NCI-H2227 treated with DMSO at 0.1 percent for 48 hours (cell line): Measurements from ENCODE around the gene TASP1.
"Not testable (repeated sequence)": the region's sequence is repeated elsewhere in the genome, so short reads cannot be mapped to it uniquely, and the experiment has no call there.

Experiments
- DNase-seq: peaks from one replicate; lab custom pipeline; 2025; lab: John Stamatoyannopoulos, UW

Gene TASP1

DNA sequence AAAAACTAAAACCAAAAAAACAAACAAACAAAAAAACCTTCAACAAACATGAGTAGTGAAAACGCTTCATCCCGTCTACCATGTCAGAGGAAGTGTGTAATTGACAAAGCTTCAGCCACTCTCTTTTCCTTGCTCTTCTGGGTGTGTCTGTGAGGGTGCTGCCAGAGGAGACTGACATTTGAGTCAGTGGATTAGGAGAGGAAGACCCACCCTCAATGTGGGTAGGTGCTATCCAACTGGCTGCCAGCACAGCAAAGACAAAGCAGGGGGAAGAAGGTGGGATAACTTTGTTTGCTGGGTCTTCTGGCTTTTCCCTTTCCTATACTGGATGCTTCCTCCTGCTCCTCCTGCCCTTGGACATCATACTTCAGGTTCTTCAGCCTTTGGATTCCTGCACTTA lies 145.6 kb downstream of the TASP1 start:
- no peak for DNase-seq

- DNase-seq, result peak; percentile 5
Measured at GRCh38 chr20:13492001-13492481, 146.7 kb downstream of the TASP1 start.

DNA sequence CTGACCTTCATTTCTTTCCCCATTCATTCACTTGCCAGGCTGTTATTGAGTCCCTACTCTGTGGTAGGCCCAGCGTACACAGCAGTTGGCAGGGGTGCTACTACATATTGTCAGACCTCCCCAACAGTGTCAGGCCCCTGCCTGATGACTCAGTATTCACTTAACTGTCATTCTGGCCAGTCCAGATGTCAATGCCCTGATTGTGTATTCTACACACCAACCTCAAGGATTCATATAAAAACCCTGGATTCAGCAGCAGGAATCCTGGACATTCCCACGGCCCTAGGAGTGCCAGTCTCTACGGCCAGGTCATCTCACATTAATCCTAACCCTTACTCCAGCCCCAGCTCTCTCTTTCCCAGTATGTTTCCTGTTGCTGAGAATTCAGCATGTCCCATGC lies 151.5 kb downstream of the TASP1 start:
- DNase-seq, result no peak

GRCh38 chr20:13486694-13487093 lies 152.0 kb downstream of the TASP1 start:
- no peak for DNase-seq

DNA sequence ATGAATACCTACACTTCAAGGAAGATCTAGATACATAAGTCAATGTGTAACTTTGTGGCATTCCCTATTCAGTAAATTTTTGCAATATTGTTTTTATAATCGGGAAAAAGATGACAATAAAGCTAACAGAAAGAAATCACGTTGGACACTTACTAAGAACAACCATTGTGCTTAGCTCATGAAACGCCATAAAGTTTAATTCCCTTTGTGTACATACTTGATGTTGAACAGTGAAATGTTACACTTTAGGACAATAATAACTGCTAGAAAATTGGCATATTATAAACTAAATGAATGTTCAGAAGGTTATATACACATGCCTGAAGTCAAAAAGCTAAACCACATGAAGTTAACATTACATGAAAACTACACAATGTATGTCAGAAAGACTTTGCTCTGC lies 153.2 kb downstream of the TASP1 start:
- DNase-seq, result no peak

DNA sequence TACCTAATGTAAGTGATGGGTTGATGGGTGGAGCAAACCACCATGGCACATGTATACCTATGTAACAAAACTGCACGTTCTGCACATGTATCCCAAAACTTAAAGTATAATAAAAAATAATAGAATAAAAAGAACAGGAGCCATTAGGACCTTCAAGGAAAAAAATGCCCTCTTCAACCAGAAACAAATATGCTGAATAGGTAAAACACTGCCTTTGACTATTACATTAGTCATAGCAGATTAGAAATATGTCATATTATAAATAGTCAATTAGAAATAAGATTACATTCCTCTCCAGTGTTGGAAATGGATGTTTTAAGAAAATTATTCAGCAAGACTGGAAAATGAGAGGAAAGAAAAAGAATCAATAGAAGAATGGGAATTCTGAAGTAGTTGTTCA lies 153.7 kb downstream of the TASP1 start:
- not testable (repeated sequence) for DNase-seq

DNA sequence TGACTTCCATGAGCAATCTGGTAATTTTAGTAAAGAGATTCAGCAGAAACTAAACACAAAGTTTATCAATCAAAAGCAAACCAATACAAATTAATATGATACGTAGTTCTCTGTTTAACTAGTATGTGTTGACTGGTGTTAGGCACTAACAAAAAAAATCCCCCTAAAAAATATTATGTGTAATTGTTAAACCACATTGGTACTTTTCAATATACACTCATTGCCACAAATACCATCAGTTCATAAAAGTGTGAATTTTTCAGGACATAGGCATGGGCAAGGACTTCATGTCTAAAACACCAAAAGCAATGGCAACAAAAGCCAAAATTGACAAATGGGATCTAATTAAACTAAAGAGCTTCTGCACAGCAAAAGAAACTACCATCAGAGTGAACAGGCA lies 155.3 kb downstream of the TASP1 start:
- not testable (repeated sequence) for DNase-seq

DNA sequence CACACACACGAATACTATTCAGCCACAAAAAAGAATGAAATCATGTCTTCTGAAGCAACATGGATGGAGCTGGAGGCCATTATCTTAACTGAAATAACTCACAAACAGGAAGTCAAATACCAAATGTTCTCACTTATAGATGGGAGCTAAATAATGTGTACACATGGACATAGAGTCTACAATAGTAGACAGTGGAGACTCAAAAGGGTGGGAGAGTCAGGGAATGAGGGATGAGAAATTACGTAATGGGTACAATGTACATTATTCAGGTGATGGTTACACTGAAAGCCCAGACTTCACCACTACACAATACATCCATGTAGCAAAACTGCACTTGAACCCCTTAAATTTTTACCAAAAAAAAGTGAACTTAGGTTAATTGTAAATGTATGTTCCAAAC lies 160.4 kb downstream of the TASP1 start:
- no peak for DNase-seq

- DNase-seq, result no peak
Measured at GRCh38 chr20:13474467-13474866, 164.3 kb downstream of the TASP1 start.

- DNase-seq, result no peak
Measured at GRCh38 chr20:13469262-13469661, 169.5 kb downstream of the TASP1 start.

DNA sequence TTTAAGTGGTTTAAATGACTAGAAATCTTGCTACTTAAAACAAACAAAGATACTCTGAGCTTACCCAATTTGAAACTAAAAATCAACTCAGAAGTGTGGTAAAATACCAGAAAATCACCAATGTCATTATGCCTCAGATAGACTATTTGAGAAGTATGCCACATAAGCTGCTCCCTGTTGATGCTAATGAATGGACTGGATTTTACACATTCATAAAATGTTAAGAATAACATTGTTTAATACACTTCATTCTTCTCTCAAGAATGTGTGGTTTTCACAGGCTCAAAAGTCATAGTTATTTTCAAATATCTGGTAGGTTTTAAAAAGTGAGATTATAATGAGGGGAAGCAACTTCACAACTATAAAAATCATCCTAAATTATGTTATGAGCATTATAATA lies 170.6 kb downstream of the TASP1 start:
- no peak for DNase-seq

DNA sequence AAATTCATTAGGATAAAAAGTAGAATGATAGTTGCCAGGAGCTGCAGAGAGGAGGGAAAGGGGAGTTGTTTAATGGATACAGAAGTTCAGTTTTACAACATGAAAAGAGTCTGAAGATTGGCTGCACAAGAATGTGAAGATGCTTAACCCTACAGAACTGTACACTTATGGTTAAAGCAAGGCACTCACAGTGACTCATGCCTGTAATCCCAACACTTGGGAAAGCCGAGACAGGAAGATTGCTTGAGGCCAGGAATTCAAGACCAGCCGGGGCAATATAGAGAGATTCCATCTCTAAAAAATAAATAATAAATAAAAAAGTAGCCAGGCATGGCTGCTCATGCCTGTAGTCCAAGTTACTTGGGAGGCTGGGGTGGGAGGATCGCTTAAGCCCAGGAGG lies 174.0 kb downstream of the TASP1 start:
- no peak for DNase-seq

DNA sequence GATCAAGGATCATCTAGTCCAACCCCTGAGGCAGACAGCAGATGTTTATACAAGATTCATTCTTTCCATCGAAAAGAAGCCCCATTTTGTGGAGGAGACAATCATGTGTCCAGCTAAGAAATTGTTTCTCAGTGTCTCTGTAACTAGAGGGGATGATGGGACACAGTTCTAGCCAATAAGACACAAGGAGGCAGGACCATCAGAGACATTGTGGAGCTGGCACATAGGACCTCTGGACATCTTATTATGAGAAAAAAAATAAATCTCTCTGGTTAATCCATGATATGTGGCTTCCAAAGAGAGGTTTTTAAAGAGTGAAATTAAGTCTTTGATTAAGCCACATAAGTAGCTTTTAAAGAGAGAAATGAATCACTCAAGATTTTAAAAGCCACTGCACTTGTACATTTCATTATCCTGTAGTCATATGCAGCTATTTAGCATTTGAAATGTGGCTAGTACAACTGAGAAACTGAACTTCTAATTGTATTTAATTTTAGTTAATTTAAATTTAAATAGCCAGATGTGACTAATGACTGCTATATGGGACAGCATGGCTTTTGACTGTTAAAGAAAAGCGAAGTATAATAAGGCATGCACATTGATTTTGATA lies 176.8 kb downstream of the TASP1 start:
- DNase-seq, result no peak

GRCh38 chr20:13458860-13459451 lies 179.8 kb downstream of the TASP1 start:
- peak; percentile 23 for DNase-seq

- DNase-seq, result no peak
Measured at GRCh38 chr20:13457487-13457886, 181.2 kb downstream of the TASP1 start.

GRCh38 chr20:13455713-13456112 lies 183.0 kb downstream of the TASP1 start:
- no peak for DNase-seq

GRCh38 chr20:13453367-13453766 lies 185.4 kb downstream of the TASP1 start:
- DNase-seq, result no peak

GRCh38 chr20:13452470-13453124 lies 186.1 kb downstream of the TASP1 start:
- no peak for DNase-seq

GRCh38 chr20:13449868-13450434 lies 188.8 kb downstream of the TASP1 start:
- DNase-seq, result no peak

GRCh38 chr20:13447385-13448180 lies 191.1 kb downstream of the TASP1 start:
- DNase-seq, result no peak

GRCh38 chr20:13443690-13444089 lies 195.0 kb downstream of the TASP1 start:
- no peak for DNase-seq

DNA sequence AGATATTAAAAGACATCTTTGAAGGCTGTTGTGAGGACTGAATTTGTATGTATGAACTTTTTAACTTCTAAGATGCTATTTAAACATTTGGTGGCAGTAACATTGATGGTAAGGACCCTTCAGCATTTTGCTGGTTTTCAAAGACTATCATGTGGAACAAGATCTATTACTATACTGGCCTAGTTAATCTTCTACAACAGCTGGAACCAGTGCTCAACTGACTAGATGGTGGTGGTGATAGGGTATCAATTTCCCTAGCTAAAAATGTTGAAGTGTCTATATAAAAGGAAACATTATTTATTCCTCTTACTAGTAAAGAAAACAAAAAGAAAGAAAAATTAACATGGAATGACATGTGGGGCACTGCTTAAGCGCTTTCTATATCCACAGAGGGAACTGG lies 195.7 kb downstream of the TASP1 start:
- no peak for DNase-seq
